GM12878 (cell line): Measurements from ENCODE around the gene ZNF710. TPM values are rescaled to one million over a fixed set of nuclear protein-coding genes. Genes with fewer than 3 reads are reported as not detected.

Experiments
- ATAC-seq: fragments of 200-7000 bp; cut with Tn5 transposase; 3 replicates; pipeline ENCODE4 v1.9.1; 2020; ENCODE audit warnings: mild to moderate bottlenecking, moderate library complexity
- BruUV-seq: library from RNA; stranded (reverse); fragments of 400-500 nt; replicated peaks from 2 replicates; lab custom pipeline; 2021; lab: Mats Ljungman, UMichigan
- CTCF ChIA-PET: fragments of 300-600 bp; sonication (Branson Sonifier 250); formaldehyde crosslinking; extraction: SDS; loops from one replicate; lab custom pipeline; 2021; ENCODE audit warnings: inconsistent platforms; lab: Yijun Ruan, JAX
- POLR2A ChIA-PET: fragments of 350-600 bp; formaldehyde crosslinking; extraction: SDS; loops from one replicate; lab custom pipeline; 2021; ENCODE audit warnings: inconsistent platforms; lab: Charles Lee
- RAD21 ChIA-PET: fragments of 300-600 bp; sonication (Branson Sonifier 250); formaldehyde crosslinking; loops from one replicate; lab custom pipeline; 2023; ENCODE audit warnings: antibody characterized with exemption; ENCODE audit not compliant: unreplicated experiment; lab: Charles Lee
- SMC1A ChIA-PET: fragments of 300-600 bp; sonication (Branson Sonifier 250); formaldehyde crosslinking; loops from one replicate; lab custom pipeline; 2023; ENCODE audit not compliant: unreplicated experiment, uncharacterized antibody; lab: Charles Lee
- DNase-seq: peaks from one replicate; pipeline ENCODE4 v3.0.0-alpha.2; 2011; ENCODE audit warnings: low read depth, low spot score
- FAIRE-seq: peaks from 3 replicates; lab custom pipeline; 2011; peaks lifted over from hg19 to GRCh38; lab: Jason Lieb, UNC
- H2AFZ ChIP-seq: 2 replicates; pipeline ENCODE4 v1.6.0; 2011; ENCODE audit warnings: low read depth, low read length, control low read depth; ENCODE audit not compliant: control insufficient read depth
- H3K27ac ChIP-seq: 2 replicates; pipeline ENCODE4 v1.5.1; 2011; ENCODE audit warnings: control low read depth; ENCODE audit not compliant: control insufficient read depth, insufficient read depth
- H3K27me3 ChIP-seq, 2 experiments: replicated peaks in 1 of 2; 2 replicates each; pipeline versions ENCODE4 v1.6.0 to v1.6.1; 2011; ENCODE audit warnings: low read length in 1 of 2; ENCODE audit not compliant: control insufficient read depth in 2 of 2, insufficient read depth in 2 of 2
- H3K36me3 ChIP-seq, 2 experiments: 2 replicates each; pipeline ENCODE4 v1.5.1; 2011; ENCODE audit warnings: low read length in 1 of 2; ENCODE audit not compliant: control insufficient read depth in 2 of 2, insufficient read depth in 2 of 2
- H3K4me1 ChIP-seq: 2 replicates; pipeline ENCODE4 v1.6.1; 2011; ENCODE audit warnings: mild to moderate bottlenecking, low read length, moderate library complexity, mixed read lengths; ENCODE audit not compliant: control insufficient read depth, insufficient read depth
- H3K4me2 ChIP-seq: 2 replicates; pipeline ENCODE4 v1.6.0; 2011; ENCODE audit warnings: control low read depth; ENCODE audit not compliant: control insufficient read depth, insufficient read depth
- H3K4me3 ChIP-seq: fragments of 200-600 bp; sonication (generic); 2 replicates; pipeline ENCODE4 v1.5.1; 2016
- H3K79me2 ChIP-seq: 2 replicates; pipeline ENCODE4 v1.6.0; 2011; ENCODE audit warnings: low read length; ENCODE audit not compliant: control insufficient read depth, insufficient read depth
- H3K9ac ChIP-seq: 2 replicates; pipeline ENCODE4 v1.8.0; 2011; ENCODE audit warnings: low read length, control low read depth, mixed read lengths; ENCODE audit not compliant: control insufficient read depth, insufficient read depth
- H3K9me3 ChIP-seq: replicated peaks from 3 replicates; pipeline ENCODE4 v1.5.1; 2011; ENCODE audit warnings: mild to moderate bottlenecking, low read length; ENCODE audit not compliant: control insufficient read depth, insufficient read depth
- H4K20me1 ChIP-seq: 2 replicates; pipeline ENCODE4 v1.6.0; 2011; ENCODE audit not compliant: control insufficient read depth, insufficient read depth
- ATF2 ChIP-seq: IDR thresholded peaks from 2 replicates; pipeline ENCODE4 v1.6.1; 2012; ENCODE audit warnings: low read length, inconsistent platforms
- BHLHE40 ChIP-seq, 2 experiments: fragments of 450-650 bp in 1 of 2; IDR thresholded peaks; 2 replicates each; pipeline ENCODE4 v1.6.1; 2011 to 2017; ENCODE audit warnings: low read depth in 2 of 2, borderline replicate concordance in 1 of 2, improper control_type of control experiment in 1 of 2, low read length in 1 of 2, mild to moderate bottlenecking in 1 of 2
- CBFB ChIP-seq: IDR thresholded peaks from 2 replicates; pipeline ENCODE4 v1.6.1; 2016; ENCODE audit warnings: antibody characterized with exemption, low read depth
- MEF2B ChIP-seq: fragments of 450-650 bp; IDR thresholded peaks from 2 replicates; pipeline ENCODE4 v1.6.1; 2018; ENCODE audit warnings: mild to moderate bottlenecking, moderate library complexity; ENCODE audit not compliant: partially characterized antibody, poor library complexity, severe bottlenecking
- MXI1 ChIP-seq: fragments of 150-350 bp; IDR thresholded peaks from 2 replicates; pipeline ENCODE4 v1.6.1; 2011; ENCODE audit warnings: low read depth, mild to moderate bottlenecking, inconsistent platforms, low read length, improper control_type of control experiment
- POLR2A ChIP-seq: IDR thresholded peaks from 2 replicates; pipeline ENCODE4 v1.6.1; 2011; ENCODE audit warnings: low read depth, mild to moderate bottlenecking, low read length
- SUZ12 ChIP-seq: fragments of 200-600 bp; sonication (generic); IDR thresholded peaks from one replicate; pipeline ENCODE4 v1.6.1; 2018; ENCODE audit warnings: antibody characterized with exemption, mild to moderate bottlenecking; ENCODE audit not compliant: unreplicated experiment
- ZBTB11 ChIP-seq: fragments of 450-650 bp; formaldehyde crosslinking; IDR thresholded peaks from 2 replicates; pipeline ENCODE4 v1.5.0; 2022; ENCODE audit warnings: mild to moderate bottlenecking, missing genetic modification characterization
- WGBS: methylation state at CpG from one replicate; pipeline ENCODE4 v1.1.6; 2016; ENCODE audit warnings: low lambda C conversion rate; ENCODE audit not compliant: insufficient replicate concordance, insufficient coverage; ENCODE audit errors: missing lambda C conversion rate; 5-methylcytosine and 5-hydroxymethylcytosine counted together
- in situ Hi-C: fragments of 300-500 bp; cut with MboI; formaldehyde crosslinking; loops from 9 replicates; pipeline ENCODE4 v1.14.3; 2018; ENCODE audit warnings: mixed read lengths
- intact Hi-C: fragments of 100-400 bp; cut with micrococcal nuclease; formaldehyde crosslinking; loops from one replicate; pipeline ENCODE4 v1.14.2; 2022; ENCODE audit not compliant: unreplicated experiment
- polyA plus RNA-seq, 11 experiments: library from polyadenylated mRNA; depleted of rRNA in 4 of 11; unstranded in 6 of 11; stranded (reverse) in 5 of 11; fragments of >200 nt; fragmentation: Nextera tagmentation in 4 of 11; fragmentation: Illumina TruSeq in 1 of 11; extraction: Ambion mirVana in 4 of 11; extraction: Trizol in 1 of 11; gene quantifications; 1 replicate in 1 of 11; 2 replicates in 10 of 11; pipeline versions ENCODE4 v1.2.1 to v1.2.3, GENCODE V29; 2011 to 2016; ENCODE audit warnings: inconsistent platforms in 2 of 11, missing spikeins in 2 of 11, low read depth in 1 of 11
- total RNA-seq, 4 experiments: library from RNA; depleted of rRNA in 3 of 4; stranded (reverse); fragments of >200 nt in 3 of 4; fragmentation: Illumina TruSeq in 1 of 4; extraction: Trizol in 1 of 4; gene quantifications; 2 replicates each; pipeline versions ENCODE4 v1.2.1 to v1.2.3, GENCODE V29; 2013 to 2021
- TF ChIP-seq, protein P1 (sequence below): fragments of 450-650 bp; conservative IDR thresholded peaks from 2 replicates; pipeline ENCODE4 v1.6.1; 2017; ENCODE audit warnings: mild to moderate bottlenecking, moderate library complexity
- TF ChIP-seq, protein P2 (sequence below): IDR thresholded peaks from 2 replicates; pipeline ENCODE4 v1.6.1; 2011; ENCODE audit warnings: borderline replicate concordance, low read depth, mild to moderate bottlenecking, moderate library complexity, mixed read lengths, low read length; ENCODE audit not compliant: insufficient read depth; ENCODE audit errors: extremely low read length
- TF ChIP-seq, protein P3 (sequence below): fragments of 450-650 bp; IDR thresholded peaks from 2 replicates; pipeline ENCODE4 v1.6.1; 2014; ENCODE audit warnings: mild to moderate bottlenecking

ZNF710 gene
- total and polyA plus RNA-seq, 10 of the 15 experiments (the other 5 are each of a cell fraction or from before 2014, with no cell fraction given), result 1.4 to 43.5 (median 9.8) TPM

- TF ChIP-seq, protein P1, sequence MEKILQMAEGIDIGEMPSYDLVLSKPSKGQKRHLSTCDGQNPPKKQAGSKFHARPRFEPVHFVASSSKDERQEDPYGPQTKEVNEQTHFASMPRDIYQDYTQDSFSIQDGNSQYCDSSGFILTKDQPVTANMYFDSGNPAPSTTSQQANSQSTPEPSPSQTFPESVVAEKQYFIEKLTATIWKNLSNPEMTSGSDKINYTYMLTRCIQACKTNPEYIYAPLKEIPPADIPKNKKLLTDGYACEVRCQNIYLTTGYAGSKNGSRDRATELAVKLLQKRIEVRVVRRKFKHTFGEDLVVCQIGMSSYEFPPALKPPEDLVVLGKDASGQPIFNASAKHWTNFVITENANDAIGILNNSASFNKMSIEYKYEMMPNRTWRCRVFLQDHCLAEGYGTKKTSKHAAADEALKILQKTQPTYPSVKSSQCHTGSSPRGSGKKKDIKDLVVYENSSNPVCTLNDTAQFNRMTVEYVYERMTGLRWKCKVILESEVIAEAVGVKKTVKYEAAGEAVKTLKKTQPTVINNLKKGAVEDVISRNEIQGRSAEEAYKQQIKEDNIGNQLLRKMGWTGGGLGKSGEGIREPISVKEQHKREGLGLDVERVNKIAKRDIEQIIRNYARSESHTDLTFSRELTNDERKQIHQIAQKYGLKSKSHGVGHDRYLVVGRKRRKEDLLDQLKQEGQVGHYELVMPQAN, result no peak
Observed at GRCh38 chr15:90051874-90052273, 50.8 kb downstream of the ZNF710 start (continued).

DNA sequence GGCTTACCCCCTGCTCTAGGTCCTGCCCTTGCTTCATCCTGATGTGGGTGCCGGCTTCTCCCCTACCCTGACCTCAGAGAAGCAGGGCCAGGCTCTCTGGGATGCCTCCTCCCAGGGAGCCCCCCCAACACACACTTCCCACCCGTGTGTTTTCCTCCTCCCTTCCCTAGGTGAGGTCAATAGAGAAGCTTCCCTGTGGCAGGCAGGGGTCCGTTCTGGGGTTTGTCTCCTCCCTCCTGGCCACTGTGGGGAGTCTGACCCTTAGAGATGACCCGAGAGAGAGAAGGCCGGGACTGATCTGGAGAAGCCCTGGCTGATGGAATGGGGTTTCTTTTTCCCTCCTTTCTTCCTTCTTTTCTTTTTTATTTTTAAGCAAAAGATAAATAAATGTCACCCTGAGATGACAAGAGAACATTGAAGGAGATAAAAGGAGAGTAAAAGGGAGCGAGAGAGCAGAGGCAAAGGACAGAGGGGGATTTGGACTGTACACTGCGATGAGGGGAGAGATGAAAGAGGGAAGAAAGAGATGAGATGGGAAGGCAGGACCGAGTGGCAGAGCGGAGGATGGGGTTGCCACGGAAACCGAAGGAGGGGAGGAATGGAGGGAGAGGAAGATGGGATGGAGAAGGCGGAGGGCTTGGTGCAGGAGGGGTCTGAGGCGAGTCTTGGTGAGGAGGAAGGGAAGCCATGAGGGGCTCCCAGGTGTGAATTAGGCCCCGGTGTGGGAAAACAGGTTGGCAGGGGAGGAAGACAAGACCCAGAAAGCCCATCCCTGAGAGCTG lies 52.8 kb downstream of the ZNF710 start:
- H3K27me3 ChIP-seq, result no peaks in the 10 kb centered on the region
- no peak for FAIRE-seq
- ChIA-PET SMC1A (no interaction called here), POLR2A (interaction anchor here (1.2 kb wide), 1 partner anchor 32 kb away, joined by 3 read pairs; no protein-coding TSS in a partner anchor), RAD21 (interaction anchor here (1.3 kb wide), 1 partner anchor 17 kb away, joined by 3 read pairs; no protein-coding TSS in a partner anchor), CTCF (no interaction called here)
- in situ Hi-C loops, result no loop called here
- H3K79me2 ChIP-seq, result peaks cover 8% of the 10 kb centered on the region
- no peaks in the 10 kb centered on the region for H4K20me1 ChIP-seq
- no peak overlapping the region for H3K4me3 ChIP-seq
- no peak for ATAC-seq
- H3K27ac ChIP-seq, result no peak overlapping the region
- peaks cover 0 to 2% of the 10 kb centered on the region in 2 experiments; a peak in 3 of 4 replicates for H3K36me3 ChIP-seq
- H3K9ac ChIP-seq, result no peak overlapping the region
- no peak overlapping the region for H3K4me2 ChIP-seq
- WGBS, result 93% methylated on average over 14 of the region's 14 CpGs
- no peak for DNase-seq
- H2AFZ ChIP-seq, result no peak overlapping the region
- H3K4me1 ChIP-seq, result peaks cover 13% of the 10 kb centered on the region
- intact Hi-C loops, result no loop called here
- H3K9me3 ChIP-seq, result no peaks in the 10 kb centered on the region
- BruUV-seq, result no TSS peak
- no peak for TF ChIP-seq MXI1
- TF ChIP-seq, protein P2, sequence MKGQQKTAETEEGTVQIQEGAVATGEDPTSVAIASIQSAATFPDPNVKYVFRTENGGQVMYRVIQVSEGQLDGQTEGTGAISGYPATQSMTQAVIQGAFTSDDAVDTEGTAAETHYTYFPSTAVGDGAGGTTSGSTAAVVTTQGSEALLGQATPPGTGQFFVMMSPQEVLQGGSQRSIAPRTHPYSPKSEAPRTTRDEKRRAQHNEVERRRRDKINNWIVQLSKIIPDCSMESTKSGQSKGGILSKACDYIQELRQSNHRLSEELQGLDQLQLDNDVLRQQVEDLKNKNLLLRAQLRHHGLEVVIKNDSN, result no peak
- no peak for TF ChIP-seq BHLHE40 (IDR thresholded peaks at IDR 0.05; ENCODE audit: borderline replicate concordance in 1 of 2, low read depth in 2 of 2, low read length in 1 of 2)
- no peak for TF ChIP-seq ATF2
- TF ChIP-seq POLR2A, result no peak
- no peak for TF ChIP-seq ZBTB11 (CRISPR knock-in tag)
- TF ChIP-seq SUZ12, result no peak
- TF ChIP-seq, protein P3, sequence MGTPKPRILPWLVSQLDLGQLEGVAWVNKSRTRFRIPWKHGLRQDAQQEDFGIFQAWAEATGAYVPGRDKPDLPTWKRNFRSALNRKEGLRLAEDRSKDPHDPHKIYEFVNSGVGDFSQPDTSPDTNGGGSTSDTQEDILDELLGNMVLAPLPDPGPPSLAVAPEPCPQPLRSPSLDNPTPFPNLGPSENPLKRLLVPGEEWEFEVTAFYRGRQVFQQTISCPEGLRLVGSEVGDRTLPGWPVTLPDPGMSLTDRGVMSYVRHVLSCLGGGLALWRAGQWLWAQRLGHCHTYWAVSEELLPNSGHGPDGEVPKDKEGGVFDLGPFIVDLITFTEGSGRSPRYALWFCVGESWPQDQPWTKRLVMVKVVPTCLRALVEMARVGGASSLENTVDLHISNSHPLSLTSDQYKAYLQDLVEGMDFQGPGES, result no peak
- TF ChIP-seq CBFB, result no peak
- no peak for TF ChIP-seq MEF2B
